OCI-LY1 (cell line): ENCODE data around the gene NOXA1.

Experiments used
- H2AFZ ChIP-seq: fragments of 200-600 bp; sonication (generic), shearing (Covaris generic); 2 replicates; pipeline ENCODE4 v1.6.0; 2014; ENCODE audit warnings: antibody characterized with exemption, mild to moderate bottlenecking, low read length
- H3F3A ChIP-seq: fragments of 200-600 bp; sonication (generic), shearing (Covaris generic); 2 replicates; pipeline ENCODE4 v1.6.0; 2014; ENCODE audit warnings: mild to moderate bottlenecking, antibody characterized with exemption, low read length, moderate library complexity; ENCODE audit not compliant: insufficient read depth
- H3K27ac ChIP-seq: fragments of 200-600 bp; sonication (generic); 2 replicates; pipeline ENCODE4 v1.5.1; 2014; ENCODE audit warnings: low read length, mixed run types, mild to moderate bottlenecking, low read depth; ENCODE audit not compliant: poor library complexity, severe bottlenecking
- H3K27me3 ChIP-seq: fragments of 200-600 bp; sonication (generic); 2 replicates; pipeline ENCODE4 v1.6.0; 2014; ENCODE audit warnings: antibody characterized with exemption, mild to moderate bottlenecking, low read length, moderate library complexity; ENCODE audit not compliant: insufficient read depth
- H3K36me3 ChIP-seq: fragments of 200-600 bp; sonication (generic); 2 replicates; pipeline ENCODE4 v1.6.1; 2014; ENCODE audit warnings: mild to moderate bottlenecking, antibody characterized with exemption, low read length, moderate library complexity, mixed read lengths; ENCODE audit not compliant: insufficient read depth
- H3K4me1 ChIP-seq: fragments of 200-600 bp; sonication (generic); 2 replicates; pipeline ENCODE4 v1.5.1; 2014; ENCODE audit warnings: mild to moderate bottlenecking, low read length, moderate library complexity; ENCODE audit not compliant: insufficient read depth, severe bottlenecking
- H3K4me2 ChIP-seq: fragments of 200-600 bp; sonication (generic), shearing (Covaris generic); 2 replicates; pipeline ENCODE4 v1.6.1; 2014; ENCODE audit warnings: low read length
- H3K4me3 ChIP-seq: fragments of 200-600 bp; sonication (generic); 2 replicates; pipeline ENCODE4 v1.5.1; 2014; ENCODE audit warnings: low read length, low read depth, mild to moderate bottlenecking, mixed read lengths; ENCODE audit not compliant: poor library complexity, severe bottlenecking
- H3K79me2 ChIP-seq: fragments of 200-600 bp; shearing (Covaris generic); 2 replicates; pipeline ENCODE4 v1.6.1; 2016; ENCODE audit warnings: mixed run types, low read length, mixed read lengths; ENCODE audit not compliant: insufficient read depth
- H3K9ac ChIP-seq: fragments of 200-600 bp; sonication (generic), shearing (Covaris generic); 2 replicates; pipeline ENCODE4 v1.6.1; 2014; ENCODE audit warnings: mild to moderate bottlenecking, low read length, mixed read lengths
- H3K9me2 ChIP-seq: fragments of 200-600 bp; sonication (generic), shearing (Covaris generic); 2 replicates; pipeline ENCODE4 v1.6.1; 2014; ENCODE audit warnings: low read depth, mild to moderate bottlenecking, low read length, mixed read lengths
- H3K9me3 ChIP-seq: fragments of 200-600 bp; shearing (Covaris generic); 2 replicates; pipeline ENCODE4 v1.6.1; 2014; ENCODE audit warnings: low read length, mixed read lengths
- H4K20me1 ChIP-seq: fragments of 200-600 bp; sonication (generic), shearing (Covaris generic); 2 replicates; pipeline ENCODE4 v1.6.0; 2016; ENCODE audit warnings: mild to moderate bottlenecking, low read length; ENCODE audit not compliant: insufficient read depth
- CTCF ChIP-seq: fragments of 200-600 bp; sonication (generic), shearing (Covaris generic); IDR thresholded peaks from 2 replicates; pipeline ENCODE4 v1.5.1; 2017; ENCODE audit warnings: mild to moderate bottlenecking, antibody characterized with exemption, low read length, moderate library complexity, mixed read lengths
- EZH2 ChIP-seq: fragments of 200-600 bp; sonication (generic), shearing (Covaris generic); IDR thresholded peaks from 2 replicates; pipeline ENCODE4 v1.8.0; 2017; ENCODE audit warnings: borderline replicate concordance, mixed run types, mild to moderate bottlenecking, antibody characterized with exemption, low read length, moderate library complexity, mixed read lengths

Gene NOXA1

GRCh38 chr9:137397675-137398423 lies 25.3 kb upstream of the NOXA1 start:
- H3K9ac ChIP-seq = no peak overlapping the region
- no peaks in the 10 kb centered on the region for H3K9me3 ChIP-seq
- no peaks in the 10 kb centered on the region for H3K36me3 ChIP-seq
- no peaks in the 10 kb centered on the region for H3F3A ChIP-seq
- H3K79me2 ChIP-seq = no peaks in the 10 kb centered on the region
- no peak overlapping the region for H3K27ac ChIP-seq
- no peak overlapping the region for H3K4me3 ChIP-seq
- H2AFZ ChIP-seq = no peak overlapping the region
- TF ChIP-seq CTCF (no peak), EZH2 (no peak)
- no peaks in the 10 kb centered on the region; the same call in 1 of the 2 replicates for H3K27me3 ChIP-seq
- no peaks in the 10 kb centered on the region for H3K4me1 ChIP-seq
- no peak overlapping the region for H3K4me2 ChIP-seq
- no peaks in the 10 kb centered on the region for H4K20me1 ChIP-seq
- no peaks in the 10 kb centered on the region for H3K9me2 ChIP-seq

GRCh38 chr9:137398561-137399468 lies 24.4 kb upstream of the NOXA1 start:
- Histone ChIP-seq H3K27me3 (no peaks in the 10 kb centered on the region; the same call in 1 of the 2 replicates), H2AFZ (no peak overlapping the region), H3K27ac (no peak overlapping the region), H3K9me2 (no peaks in the 10 kb centered on the region), H3K79me2 (no peaks in the 10 kb centered on the region), H3K36me3 (no peaks in the 10 kb centered on the region), H3K9me3 (no peaks in the 10 kb centered on the region), H3K4me1 (no peaks in the 10 kb centered on the region), H3K9ac (no peak overlapping the region), H3F3A (no peaks in the 10 kb centered on the region), H4K20me1 (no peaks in the 10 kb centered on the region), H3K4me2 (no peak overlapping the region), H3K4me3 (no peak overlapping the region)
- no peak for TF ChIP-seq EZH2
- no peak for TF ChIP-seq CTCF

GRCh38 chr9:137402746-137403145 lies 20.4 kb upstream of the NOXA1 start:
- Histone ChIP-seq H4K20me1 (no peaks in the 10 kb centered on the region), H3F3A (no peaks in the 10 kb centered on the region), H2AFZ (no peak overlapping the region), H3K4me3 (no peak overlapping the region), H3K9ac (no peak overlapping the region), H3K27ac (no peak overlapping the region), H3K36me3 (no peaks in the 10 kb centered on the region), H3K27me3 (peaks cover 7% of the 10 kb centered on the region), H3K9me3 (no peaks in the 10 kb centered on the region), H3K4me1 (no peaks in the 10 kb centered on the region), H3K4me2 (no peak overlapping the region), H3K9me2 (no peaks in the 10 kb centered on the region), H3K79me2 (no peaks in the 10 kb centered on the region)
- TF ChIP-seq EZH2 (no peak), CTCF (no peak)
